D341Med (cell line): ENCODE data around the gene FUNDC1.
A peak's percentile ranks its signal among the peaks of the same experiment; 100 is the strongest.
"Not testable (repeated sequence)": the region's sequence is repeated elsewhere in the genome, so short reads cannot be mapped to it uniquely, and the experiment has no call there.

ENCODE experiments used
- DNase-seq: peaks from one replicate; pipeline ENCODE4 v3.0.0; 2012; ENCODE audit warnings: low spot score

The FUNDC1 gene, protein sequence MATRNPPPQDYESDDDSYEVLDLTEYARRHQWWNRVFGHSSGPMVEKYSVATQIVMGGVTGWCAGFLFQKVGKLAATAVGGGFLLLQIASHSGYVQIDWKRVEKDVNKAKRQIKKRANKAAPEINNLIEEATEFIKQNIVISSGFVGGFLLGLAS

DNA sequence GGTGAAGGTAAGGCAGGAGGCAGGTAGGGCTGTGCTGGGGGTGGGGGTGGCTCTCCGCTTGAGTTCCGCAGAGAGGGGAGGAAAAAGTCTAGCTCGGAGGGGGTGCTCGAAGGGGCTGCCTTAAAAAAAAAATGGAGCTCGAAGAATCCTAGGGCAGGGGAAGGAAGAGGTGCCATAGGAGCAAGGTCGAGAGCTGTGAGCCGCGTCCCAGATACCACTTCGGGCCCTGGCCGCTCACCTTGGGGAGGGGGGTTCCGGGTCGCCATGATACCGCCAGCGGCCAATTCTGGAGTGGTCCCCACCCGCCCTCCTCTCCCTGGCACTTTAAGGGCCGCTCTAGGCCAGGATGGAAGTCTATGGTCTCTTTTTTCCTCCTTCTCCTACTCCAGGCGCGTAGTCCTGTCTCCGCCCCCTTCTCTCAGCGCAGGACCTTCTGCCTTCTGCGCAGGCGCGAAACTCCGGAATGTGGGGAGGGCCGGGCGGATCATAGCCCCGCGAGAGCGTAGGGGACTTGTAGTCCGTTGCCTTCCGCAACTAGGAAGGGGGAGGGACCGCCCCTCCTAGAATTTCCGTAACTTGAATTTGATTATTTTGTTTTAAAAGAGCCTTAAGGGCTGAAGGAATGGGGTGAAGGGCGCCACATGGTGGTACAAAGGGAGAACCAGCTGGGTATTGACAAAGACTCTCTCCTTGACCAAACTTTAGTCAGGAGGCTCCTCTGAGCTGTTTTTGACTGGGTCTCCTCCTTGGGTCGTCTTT, at the start of gene FUNDC1:
Gene FUNDC1, minus strand, starts transcription at position 293 of the 759 bp plus-strand sequence. Its CDS starts 27 bp downstream, at position 266.
- DNase-seq: peak; percentile 89

DNA sequence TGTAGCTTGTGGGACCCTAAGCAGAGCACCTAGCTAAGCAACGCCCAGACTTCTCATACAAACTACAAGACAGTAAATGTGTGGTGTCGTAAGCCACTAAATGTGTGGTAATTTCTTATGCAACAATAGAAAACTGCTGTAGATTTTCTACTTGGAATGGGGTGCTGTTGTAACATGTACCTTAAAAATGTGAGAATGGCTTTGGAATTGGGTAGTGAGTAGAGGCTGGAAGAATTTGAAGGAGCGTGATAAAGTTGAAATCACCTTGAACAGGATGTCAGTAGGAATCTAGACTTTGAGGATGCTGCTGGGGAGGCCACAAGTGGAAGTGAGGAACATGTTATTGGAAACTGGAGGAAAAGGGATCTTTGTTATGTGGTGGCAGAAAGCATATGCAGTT, 43.2 kb upstream of the FUNDC1 start:
- no peak for DNase-seq

DNA sequence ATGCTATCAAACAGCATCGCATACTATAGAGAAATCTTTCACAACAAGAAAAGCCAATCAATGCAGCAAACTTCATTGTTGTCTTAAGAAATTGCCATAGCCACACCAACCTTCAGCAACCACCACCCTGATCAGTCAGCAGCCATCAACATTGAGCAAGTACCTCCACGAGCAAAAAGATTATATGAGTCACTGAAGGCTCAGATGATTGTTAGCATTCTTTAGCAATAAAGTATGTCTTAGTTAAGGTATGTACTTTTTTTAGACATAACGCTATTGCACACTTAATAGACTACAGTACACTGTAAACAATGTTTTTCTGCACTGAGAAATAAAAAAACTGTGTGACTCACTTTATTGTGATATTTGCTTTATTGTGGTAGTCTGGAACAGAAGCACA, 37.8 kb upstream of the FUNDC1 start:
- DNase-seq: no peak

GRCh38 chrX:44572340-44572938, 29.8 kb upstream of the FUNDC1 start:
- no peak for DNase-seq

- no peak for DNase-seq
Observed at GRCh38 chrX:44570522-44570921, 27.9 kb upstream of the FUNDC1 start.

DNA sequence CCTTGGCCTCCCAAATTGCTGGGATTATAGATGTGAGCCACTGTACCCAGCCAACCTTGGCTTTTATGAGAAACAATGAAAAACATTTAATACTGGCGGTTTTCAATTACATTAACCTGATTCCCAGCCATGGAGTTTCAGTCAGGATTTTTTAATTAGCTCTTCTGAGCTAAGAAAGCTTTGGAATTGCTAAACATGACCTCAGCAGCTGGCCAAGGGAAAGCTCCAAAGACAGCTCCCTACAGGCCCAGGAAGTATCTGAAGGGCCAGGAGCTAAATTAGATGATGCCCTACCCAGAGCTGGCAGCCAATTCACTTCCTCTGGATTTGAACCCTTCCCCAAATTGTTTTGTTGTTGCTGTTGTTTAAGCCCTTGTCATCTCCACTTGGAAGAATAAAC, 26.5 kb upstream of the FUNDC1 start:
- no peak for DNase-seq

DNA sequence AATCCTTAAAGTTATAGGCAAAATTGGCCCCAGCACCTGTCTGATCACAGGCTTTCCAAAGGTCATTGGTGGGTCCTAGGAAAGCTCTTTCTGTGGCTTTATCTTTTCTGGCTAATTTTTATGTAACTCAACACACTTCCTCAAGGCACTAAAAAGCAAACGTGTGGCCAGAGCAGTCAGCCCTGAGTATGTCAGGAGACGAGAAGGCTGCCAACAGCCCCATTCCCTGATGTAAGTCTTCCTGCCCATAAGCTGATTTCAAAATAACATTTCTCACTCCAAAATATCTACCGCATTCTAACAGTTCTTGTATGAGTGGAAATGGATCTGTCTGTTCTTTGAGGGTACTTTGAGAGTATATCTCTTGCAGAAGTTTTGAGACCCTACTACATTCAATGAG, 25.5 kb upstream of the FUNDC1 start:
- no peak for DNase-seq

DNA sequence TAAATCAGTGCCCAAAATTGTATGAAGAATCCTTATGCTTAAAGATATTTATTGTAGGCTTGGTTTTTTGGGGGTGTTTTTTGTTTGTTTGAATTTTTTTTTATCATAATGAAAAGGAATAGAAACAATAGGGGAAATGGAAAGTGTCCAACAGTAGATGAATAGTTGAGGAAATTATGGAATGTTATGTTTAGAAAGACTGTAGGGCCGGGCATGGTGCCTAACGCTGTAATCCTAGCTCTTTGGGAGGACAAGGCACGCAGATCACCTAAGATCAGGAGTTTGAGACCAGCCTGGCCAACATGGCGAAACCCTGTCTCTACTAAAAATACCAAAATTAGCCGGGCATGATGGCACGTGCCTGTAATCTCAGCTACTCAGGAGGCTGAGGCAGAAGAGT, 19.2 kb upstream of the FUNDC1 start:
- DNase-seq: not testable (repeated sequence)

GRCh38 chrX:44550563-44550962, 7.9 kb upstream of the FUNDC1 start:
- DNase-seq: no peak

DNA sequence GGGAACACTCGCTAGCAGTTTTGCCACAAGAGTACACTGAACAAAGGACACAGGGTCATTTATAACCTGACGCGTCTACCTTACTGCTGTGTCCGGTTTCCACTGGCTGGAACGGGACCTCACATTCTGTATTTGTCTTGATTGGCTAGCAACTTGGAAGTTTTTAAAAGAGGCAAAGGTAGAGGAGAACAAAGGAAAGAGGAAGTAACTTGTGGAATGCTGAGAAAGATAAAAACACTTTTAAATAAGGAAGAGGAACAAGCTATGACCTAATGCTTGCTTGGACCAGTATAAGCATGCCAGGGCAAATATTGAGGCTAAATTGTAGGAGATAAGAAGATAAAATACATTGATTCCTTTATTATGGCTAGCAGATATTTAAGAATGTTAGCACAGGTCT, 2.8 kb upstream of the FUNDC1 start:
- DNase-seq: not testable (repeated sequence)

- no peak for DNase-seq
Observed at GRCh38 chrX:44544036-44544435, 1.4 kb upstream of the FUNDC1 start.

- no peak for DNase-seq
Observed at GRCh38 chrX:44536198-44536597, 6.5 kb downstream of the FUNDC1 start.

DNA sequence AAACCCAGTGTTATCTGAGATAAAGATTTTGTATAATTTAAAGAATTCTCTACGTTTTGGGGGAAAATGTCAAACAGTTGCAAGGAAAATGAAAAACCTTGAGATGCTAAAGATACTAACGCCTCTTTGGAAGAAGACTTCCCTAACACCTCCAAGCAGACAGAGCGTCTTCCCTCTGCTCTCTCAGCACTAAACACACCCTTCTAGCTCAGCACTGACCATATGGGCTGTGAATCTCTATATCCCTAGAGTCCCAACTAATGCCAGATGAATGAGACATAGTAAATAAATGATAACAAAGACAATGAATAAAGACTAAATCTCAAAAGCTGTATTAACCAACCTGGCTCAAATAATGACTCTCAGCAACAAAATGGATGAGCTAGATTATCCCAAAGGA, 13.3 kb downstream of the FUNDC1 start:
- peak; percentile 46 for DNase-seq

DNA sequence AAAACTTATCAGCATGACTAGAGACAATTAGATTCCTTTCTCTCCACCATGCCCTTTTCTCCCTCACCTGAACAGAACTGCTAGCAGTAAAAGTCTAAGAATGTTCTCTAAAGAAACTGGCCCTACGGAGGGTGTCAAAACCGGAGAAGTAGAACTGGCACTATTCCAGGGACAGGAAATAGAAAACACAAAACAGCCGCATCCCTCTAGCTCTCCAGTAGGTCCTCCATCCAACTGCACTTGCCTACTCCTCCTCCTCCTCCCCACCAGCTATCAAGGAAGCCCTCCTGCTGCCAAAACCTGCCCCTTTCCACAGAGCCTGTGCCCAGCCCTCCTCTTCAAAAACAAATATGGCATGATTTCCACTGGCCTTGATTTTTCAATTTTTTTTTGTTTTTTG, 28.4 kb downstream of the FUNDC1 start:
- DNase-seq: no peak

DNA sequence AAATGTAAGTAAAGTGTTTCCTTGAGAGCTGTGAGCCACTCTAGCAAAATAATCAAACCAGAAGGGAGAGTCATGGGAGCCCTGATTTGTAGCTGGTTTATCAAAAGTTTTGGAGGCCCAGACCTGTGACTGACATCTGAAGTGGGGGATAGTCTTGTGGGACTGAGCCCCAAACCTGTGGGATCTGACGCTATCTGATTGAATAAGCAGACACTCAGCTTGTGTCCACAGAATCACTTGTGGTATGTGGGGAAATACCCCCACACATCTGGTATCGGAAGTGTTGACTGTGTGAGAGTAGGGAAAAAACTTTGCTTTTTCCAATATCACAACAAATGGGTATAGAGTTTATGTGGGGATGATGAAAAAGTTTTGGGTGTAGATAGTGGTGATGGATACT, 35.4 kb downstream of the FUNDC1 start:
- no peak for DNase-seq

DNA sequence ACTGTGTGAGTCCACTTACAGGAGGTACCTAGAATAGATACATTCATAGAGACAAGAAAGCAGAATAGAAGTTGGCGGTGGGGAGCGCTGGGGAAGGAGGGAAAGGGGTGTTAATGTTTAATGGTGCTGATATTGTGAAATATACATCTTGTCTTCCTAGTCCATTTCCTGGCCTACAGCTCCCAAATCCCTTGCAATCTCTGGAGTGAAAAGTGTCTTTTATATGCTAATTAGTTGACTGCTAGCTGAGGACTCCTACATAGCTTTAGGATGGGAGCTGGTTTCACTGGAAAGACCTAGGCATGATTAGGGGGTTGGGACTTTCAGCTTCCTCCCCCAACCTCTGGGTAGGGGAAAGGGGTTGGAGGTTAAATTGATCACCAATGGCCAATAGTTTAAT, 36.0 kb downstream of the FUNDC1 start:
- no peak for DNase-seq

DNA sequence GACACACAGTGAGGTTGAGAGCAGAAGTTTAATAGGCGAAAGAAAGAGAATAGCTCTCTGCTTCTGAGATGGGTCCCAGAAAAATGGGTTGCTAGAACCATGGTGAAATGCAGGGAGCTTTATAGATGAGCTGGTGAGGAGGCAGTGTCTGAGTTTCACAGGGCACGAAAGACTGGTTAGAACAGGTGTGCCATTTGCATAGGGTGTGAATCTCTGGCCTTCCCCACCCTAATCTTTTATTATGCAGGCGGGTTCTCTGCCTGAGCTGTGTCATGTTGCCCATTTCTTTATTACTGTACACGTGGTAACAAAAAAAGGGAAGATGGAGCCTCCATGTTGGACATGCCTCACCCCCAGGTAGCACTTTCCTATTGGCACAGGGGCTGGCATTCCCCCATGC, 39.1 kb downstream of the FUNDC1 start:
- no peak for DNase-seq

DNA sequence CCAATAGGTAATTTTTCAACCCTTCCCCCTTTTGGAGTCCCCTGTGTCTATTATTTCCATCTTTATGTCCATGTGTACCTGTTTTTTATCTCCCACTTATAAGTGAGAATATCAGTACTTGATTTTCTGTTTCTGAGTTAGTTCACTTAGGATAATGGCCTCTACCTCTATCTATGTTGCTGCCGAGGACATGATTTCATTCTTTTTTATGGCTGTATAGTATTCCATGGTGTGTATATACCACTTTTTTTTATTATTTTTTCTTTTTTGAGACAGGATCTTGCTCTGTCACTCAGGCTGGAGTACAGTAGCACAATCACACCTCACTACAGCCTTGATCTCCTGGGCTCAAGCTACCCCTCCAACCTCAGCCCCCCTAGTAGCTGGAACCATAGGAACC, 47.6 kb downstream of the FUNDC1 start:
- DNase-seq: no peak

GRCh38 chrX:44494357-44494756, 48.3 kb downstream of the FUNDC1 start:
- DNase-seq: no peak

DNA sequence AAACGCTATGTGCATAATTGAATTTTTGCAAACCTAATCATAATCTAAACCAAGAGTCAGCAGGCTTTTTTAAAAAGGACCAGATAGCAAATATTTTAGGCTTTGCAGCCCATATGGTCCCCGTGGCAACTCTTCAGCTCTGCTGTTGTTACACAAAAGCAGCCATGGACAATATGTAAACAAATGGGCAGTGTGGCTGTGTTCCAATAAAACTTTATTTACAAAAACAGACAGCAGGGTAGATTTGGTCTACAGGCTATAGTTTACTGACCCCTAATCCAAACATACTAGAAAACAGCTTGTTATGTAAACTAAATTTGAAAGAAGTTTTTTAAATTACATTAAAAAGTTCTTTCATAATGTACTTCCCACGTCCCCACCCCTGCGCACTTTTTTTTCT, 53.1 kb downstream of the FUNDC1 start:
- DNase-seq: no peak

DNA sequence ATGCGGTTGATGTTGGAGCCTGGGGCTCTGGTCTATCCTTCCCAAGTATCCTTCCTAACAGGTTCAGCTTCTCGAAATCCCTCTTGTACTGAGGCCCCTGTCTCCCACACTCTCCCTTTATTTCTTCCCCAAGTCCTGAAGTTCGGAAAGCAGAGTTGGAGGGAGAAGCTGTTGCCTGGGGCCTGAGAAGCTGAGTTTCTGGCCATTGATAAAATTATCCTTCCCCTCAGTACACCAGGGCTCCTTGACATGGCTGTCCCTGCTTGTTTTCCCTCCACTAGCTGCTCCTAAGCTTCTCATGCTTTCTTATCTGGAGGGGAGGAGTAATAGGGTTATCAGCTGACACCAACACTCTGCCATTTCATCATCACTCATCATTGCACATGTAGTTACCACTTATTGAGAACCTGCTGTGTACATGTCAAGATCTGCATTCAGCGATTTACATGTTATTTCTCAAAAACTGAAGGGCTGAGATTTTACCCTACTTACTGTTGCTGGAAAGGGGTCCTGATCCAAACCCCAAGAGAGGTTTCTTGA, 58.0 kb downstream of the FUNDC1 start:
- DNase-seq: no peak

DNA sequence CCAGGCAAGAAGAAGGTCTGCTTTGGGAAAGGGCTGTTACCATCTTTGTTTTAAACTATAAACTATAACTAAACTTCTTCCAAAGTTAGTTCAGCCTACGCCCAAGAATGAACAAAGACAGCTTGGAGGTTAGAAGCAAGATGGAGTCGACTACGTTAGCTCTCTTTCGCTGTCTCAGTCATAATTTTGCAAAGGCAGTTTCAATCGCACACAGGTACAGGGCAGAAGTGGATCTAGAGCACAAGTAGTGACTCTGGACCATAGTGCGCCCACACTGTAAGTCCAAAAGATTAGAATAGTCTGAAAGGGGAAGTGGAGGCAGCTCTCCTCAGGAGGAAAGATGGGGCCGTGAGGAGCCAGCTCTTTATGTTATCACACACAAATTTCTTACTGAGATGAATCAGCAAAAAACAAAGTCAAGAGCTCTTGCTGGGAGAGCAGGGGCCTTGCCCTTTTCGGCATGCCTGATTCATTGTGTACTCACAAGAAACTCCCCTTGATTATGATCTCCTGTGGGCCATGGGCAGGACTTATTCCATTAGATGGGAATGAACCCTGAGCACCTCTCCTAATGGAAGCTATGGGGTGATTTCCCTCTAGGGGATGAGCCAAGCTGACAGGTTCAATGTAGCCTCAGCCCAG, 58.6 kb downstream of the FUNDC1 start:
- no peak for DNase-seq

- DNase-seq: no peak
Observed at GRCh38 chrX:44482575-44482974, 60.1 kb downstream of the FUNDC1 start.
